ENCODE results near the gene MYH9. TPM values are rescaled to one million over a fixed set of nuclear protein-coding genes. Genes with fewer than 3 reads are reported as not detected.
"Not testable (repeated sequence)": the region's sequence is repeated elsewhere in the genome, so short reads cannot be mapped to it uniquely, and the experiment has no call there.

MYH9 gene
- polyA plus RNA-seq, 12 donors = 77.1 to 364 (median 100) TPM

- no peak for DNase-seq
Observed at GRCh38 chr22:36279219-36279666, 108.5 kb downstream of the MYH9 start.

GRCh38 chr22:36277482-36278291 lies 110.1 kb downstream of the MYH9 start:
- DNase-seq = no peak

GRCh38 chr22:36274531-36274930 lies 113.2 kb downstream of the MYH9 start:
- no peak for DNase-seq

- DNase-seq = not testable (repeated sequence)
Observed at GRCh38 chr22:36271951-36272350, 115.8 kb downstream of the MYH9 start.

- DNase-seq = not testable (repeated sequence)
Observed at GRCh38 chr22:36271231-36271630, 116.5 kb downstream of the MYH9 start.

- no peak for DNase-seq
Observed at GRCh38 chr22:36267896-36268485, 119.8 kb downstream of the MYH9 start.

GRCh38 chr22:36267058-36267457 lies 120.7 kb downstream of the MYH9 start:
- DNase-seq = no peak

- DNase-seq = not testable (repeated sequence)
Observed at GRCh38 chr22:36263886-36264664, 123.7 kb downstream of the MYH9 start.

- DNase-seq = not testable (repeated sequence)
Observed at GRCh38 chr22:36263216-36263673, 124.5 kb downstream of the MYH9 start.

GRCh38 chr22:36262307-36262706 lies 125.5 kb downstream of the MYH9 start:
- DNase-seq = not testable (repeated sequence)

GRCh38 chr22:36261675-36262074 lies 126.1 kb downstream of the MYH9 start:
- not testable (repeated sequence) for DNase-seq

- DNase-seq = no peak
Observed at GRCh38 chr22:36259615-36260300, 128.0 kb downstream of the MYH9 start.

GRCh38 chr22:36258701-36259614 lies 128.8 kb downstream of the MYH9 start:
- no peak for DNase-seq

GRCh38 chr22:36257948-36258670 lies 129.7 kb downstream of the MYH9 start:
- DNase-seq = no peak

GRCh38 chr22:36257308-36257707 lies 130.5 kb downstream of the MYH9 start:
- DNase-seq = no peak

- DNase-seq = no peak
Observed at GRCh38 chr22:36256478-36256877, 131.3 kb downstream of the MYH9 start.

- DNase-seq = not testable (repeated sequence)
Observed at GRCh38 chr22:36255572-36255971, 132.2 kb downstream of the MYH9 start.

- DNase-seq = no peak
Observed at GRCh38 chr22:36253523-36254490, 134.0 kb downstream of the MYH9 start.

Data from muscle of arm (tissue), 12 donors.